H1 (cell line): Measurements from ENCODE around the gene CRTC1. TPM values are rescaled to one million over a fixed set of nuclear protein-coding genes. Genes with fewer than 3 reads are reported as not detected.

Experiments
- CEBPB ChIP-seq: IDR thresholded peaks from 2 replicates; pipeline ENCODE4 v1.6.1; 2012; ENCODE audit warnings: low read depth, low read length
- SUZ12 ChIP-seq: fragments of 200-600 bp; sonication (generic); IDR thresholded peaks from 2 replicates; pipeline ENCODE4 v1.6.1; 2012; ENCODE audit warnings: mild to moderate bottlenecking, inconsistent platforms, low read length, moderate library complexity, mixed read lengths
- polyA plus RNA-seq, 7 experiments: library from polyadenylated mRNA; depleted of rRNA in 3 of 7; stranded (reverse) in 5 of 7; unstranded in 2 of 7; fragments of >200 nt in 5 of 7; fragments of 200-250 nt in 2 of 7; gene quantifications; 1 replicate in 5 of 7; 2 replicates in 1 of 7; 4 replicates in 1 of 7; pipeline versions ENCODE4 v1.2.1 to v1.2.3, GENCODE V29; 2011 to 2013; ENCODE audit warnings: missing spikeins in 2 of 7, mixed read lengths in 2 of 7
- total RNA-seq: library from RNA; stranded (reverse); fragmentation: NEBNext Ultra II Directional; extraction: Animal tissue kit (Norgen Biotek cat#: 25700); gene quantifications from 2 replicates; pipeline ENCODE4 v1.2.1, GENCODE V29; 2021
- TF ChIP-seq, protein P1 (sequence below): IDR thresholded peaks from 2 replicates; pipeline ENCODE4 v1.6.1; 2012; ENCODE audit warnings: inconsistent platforms

The CRTC1 gene
- total and polyA plus RNA-seq, 2 of the 8 experiments (the other 6 are each of a cell fraction or from before 2014, with no cell fraction given): 2.9 to 8.5 TPM

DNA sequence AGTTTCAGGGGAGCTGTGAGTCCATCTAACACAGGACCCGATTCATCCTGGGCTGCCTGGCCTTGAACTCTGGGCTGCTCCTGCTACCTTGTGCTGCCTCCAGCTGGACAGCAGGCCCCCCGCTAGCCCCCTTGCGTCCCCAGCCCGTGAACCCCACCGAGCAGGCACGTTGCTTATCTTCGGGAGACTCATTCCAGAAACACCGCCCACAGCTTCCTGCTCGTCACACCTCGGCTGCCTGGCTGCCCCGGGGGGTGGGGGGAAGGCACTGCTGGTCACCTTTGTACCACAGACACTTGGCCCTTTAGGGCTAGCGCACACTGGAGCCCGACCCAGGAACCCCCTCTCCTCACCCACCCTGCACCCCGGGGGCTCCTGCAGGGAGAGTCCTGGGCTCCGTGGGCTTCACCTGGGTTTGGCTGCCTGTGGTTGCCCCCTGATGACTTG, 48.1 kb downstream of the CRTC1 start (continued):
- TF ChIP-seq SUZ12 (no peak), CEBPB (no peak)
- TF ChIP-seq, protein P1, sequence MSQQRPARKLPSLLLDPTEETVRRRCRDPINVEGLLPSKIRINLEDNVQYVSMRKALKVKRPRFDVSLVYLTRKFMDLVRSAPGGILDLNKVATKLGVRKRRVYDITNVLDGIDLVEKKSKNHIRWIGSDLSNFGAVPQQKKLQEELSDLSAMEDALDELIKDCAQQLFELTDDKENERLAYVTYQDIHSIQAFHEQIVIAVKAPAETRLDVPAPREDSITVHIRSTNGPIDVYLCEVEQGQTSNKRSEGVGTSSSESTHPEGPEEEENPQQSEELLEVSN: no peak
